CD4-positive, alpha-beta memory T cell (primary cell): ENCODE results near the gene DYNLL1. TPM values are rescaled to one million over a fixed set of nuclear protein-coding genes. Genes with fewer than 3 reads are reported as not detected.
A peak's percentile ranks its signal among the peaks of the same experiment; 100 is the strongest.

Experiments used
- CTCF ChIA-PET: fragments of 350-600 bp; sonication (Branson Sonifier 250); formaldehyde crosslinking; loops from one replicate; lab custom pipeline; 2021; ENCODE audit warnings: inconsistent platforms; ENCODE audit not compliant: partially characterized antibody; lab: Charles Lee
- POLR2A ChIA-PET: fragments of 350-600 bp; sonication (Branson Sonifier 250); formaldehyde crosslinking; loops from one replicate; lab custom pipeline; 2021; ENCODE audit not compliant: partially characterized antibody; lab: Charles Lee
- DNase-seq, 5 donors: peaks; one replicate each; pipeline versions ENCODE4 v3.0.0 to v3.0.0-alpha.2; 2020 to 2022; ENCODE audit warnings: mixed read lengths in 1 of 5
- H3K27ac ChIP-seq: one replicate; pipeline ENCODE4 v1.7.0; 2013; ENCODE audit warnings: low read depth, low read length
- H3K27me3 ChIP-seq: 2 replicates; pipeline ENCODE4 v1.7.0; 2013; ENCODE audit warnings: mild to moderate bottlenecking, low read length, moderate library complexity; ENCODE audit not compliant: insufficient read depth
- H3K36me3 ChIP-seq: 2 replicates; pipeline ENCODE4 v1.7.0; 2013; ENCODE audit warnings: mild to moderate bottlenecking, low read length, moderate library complexity; ENCODE audit not compliant: insufficient read depth
- H3K4me1 ChIP-seq: 2 replicates; pipeline ENCODE4 v1.7.0; 2013; ENCODE audit warnings: mild to moderate bottlenecking, low read length, moderate library complexity; ENCODE audit not compliant: insufficient read depth
- H3K4me3 ChIP-seq, 2 donors: one replicate each; pipeline ENCODE4 v1.7.0; 2013; ENCODE audit warnings: low read length in 2 of 2, mild to moderate bottlenecking in 1 of 2
- H3K9me3 ChIP-seq, 2 donors: one replicate each; pipeline ENCODE4 v1.7.0; 2013; ENCODE audit warnings: low read length in 2 of 2, control low read depth in 1 of 2; ENCODE audit not compliant: control insufficient read depth in 1 of 2
- H3K27ac Mint-ChIP-seq, 7 donors: one replicate each; pipeline ENCODE4 v1.8.0; 2020 to 2021; ENCODE audit warnings: mixed read lengths in 7 of 7, mild to moderate bottlenecking in 6 of 7, inconsistent platforms in 3 of 7, moderate library complexity in 3 of 7
- H3K27me3 Mint-ChIP-seq, 2 donors: one replicate each; pipeline ENCODE4 v1.8.0; 2020 to 2021; ENCODE audit warnings: mixed read lengths in 2 of 2
- H3K36me3 Mint-ChIP-seq, 2 donors: one replicate each; pipeline ENCODE4 v1.8.0; 2020 to 2021; ENCODE audit warnings: mixed read lengths in 2 of 2, inconsistent platforms in 1 of 2, mild to moderate bottlenecking in 1 of 2
- H3K4me1 Mint-ChIP-seq, 4 donors: one replicate each; pipeline ENCODE4 v1.8.0; 2020 to 2021; ENCODE audit warnings: mixed read lengths in 4 of 4, mild to moderate bottlenecking in 1 of 4
- H3K4me3 Mint-ChIP-seq, 8 donors: one replicate each; pipeline ENCODE4 v1.8.0; 2020 to 2021; ENCODE audit warnings: mixed read lengths in 8 of 8, mild to moderate bottlenecking in 7 of 8, moderate library complexity in 6 of 8, inconsistent platforms in 3 of 8
- H3K9me3 Mint-ChIP-seq, 8 donors: one replicate each; pipeline ENCODE4 v1.8.0; 2020 to 2021; ENCODE audit warnings: mixed read lengths in 8 of 8, mild to moderate bottlenecking in 5 of 8, inconsistent platforms in 3 of 8, moderate library complexity in 1 of 8
- intact Hi-C: fragments of 100-400 bp; cut with micrococcal nuclease; formaldehyde crosslinking; loops from one replicate; pipeline ENCODE4 v1.15.1; 2023
- polyA plus RNA-seq, 2 donors: library from polyadenylated mRNA; unstranded; fragments of 300-500 nt; fragmentation: Illumina TruSeq; gene quantifications; one replicate each; pipeline ENCODE4 v1.2.3, GENCODE V29; 2021
- total RNA-seq, 2 experiments: library from RNA; stranded (reverse); gene quantifications; one replicate each; pipeline ENCODE4 v1.2.3, GENCODE V29; 2021

The DYNLL1 gene
- total and polyA plus RNA-seq, 4 experiments from 2014 or later: 97.5 to 351 (median 228) TPM

DNA sequence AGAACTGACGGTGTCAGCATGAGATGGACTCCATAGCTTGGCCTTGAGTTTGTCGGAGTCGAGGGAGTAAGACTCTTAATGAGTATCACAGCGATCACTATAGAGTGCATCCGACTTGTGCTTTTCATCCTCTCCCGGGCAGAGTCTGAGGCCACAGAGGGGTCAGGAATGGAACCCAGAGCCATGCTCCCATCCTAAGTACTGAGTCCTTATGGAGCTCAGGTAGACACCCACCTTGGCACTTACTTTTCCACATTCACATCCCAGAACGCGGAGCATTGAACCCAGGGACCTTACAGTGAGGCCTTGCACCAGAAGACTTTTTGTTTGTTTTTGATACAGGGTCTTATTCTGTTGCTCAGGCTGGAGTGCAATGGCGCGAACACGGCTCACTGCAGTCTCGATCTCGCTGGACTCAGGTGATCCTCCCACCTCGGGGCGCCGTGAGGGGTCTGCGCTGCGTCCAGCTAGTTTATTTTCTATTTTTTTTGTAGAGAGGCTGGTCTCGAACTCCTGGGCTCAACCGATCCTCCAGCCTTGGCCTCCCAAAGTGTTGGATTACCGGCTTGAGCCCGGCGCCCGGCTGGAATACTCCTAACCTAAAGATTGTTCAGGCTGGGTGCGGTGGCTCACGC lies 25.6 kb upstream of the DYNLL1 start:
- Histone ChIP-seq H3K36me3 (peaks cover 5% of the 10 kb centered on the region), H3K27me3 (no peaks in the 10 kb centered on the region), H3K4me3 (peak overlapping the region; percentile 73 to 75), H3K4me1 (peaks cover 40% of the 10 kb centered on the region), H3K27ac (peak overlapping the region; percentile 79), H3K9me3 (no peaks in the 10 kb centered on the region)
- POLR2A ChIA-PET: interaction anchor here (0.8 to 4.1 kb wide), 12 partner anchors 10 to 270 kb away, joined by 3 to 42 read pairs (median 13); partner anchors contain the start of genes COQ5, COX6A1, DYNLL1 and GATC
- Mint-ChIP-seq H3K4me3 (peak overlapping the region; percentile 87 to 94 (median 91)), H3K36me3 (peaks cover 8 to 26% of the 10 kb centered on the region in 2 donors), H3K27ac (peak overlapping the region in 6 of 7 donors; percentile 61 to 97 (median 91)), H3K27me3 (no peaks in the 10 kb centered on the region), H3K4me1 (peaks cover 10 to 60% (median 31%) of the 10 kb centered on the region in 4 donors), H3K9me3 (no peaks in the 10 kb centered on the region)
- intact Hi-C loops: no loop called here
- CTCF ChIA-PET: interaction anchor here (0.8 to 15.8 kb wide), 14 partner anchors 10 to 269 kb away, joined by 3 to 187 read pairs (median 4); partner anchors contain the start of genes COX6A1, DYNLL1, GATC and POP5
- DNase-seq: no peak

DNA sequence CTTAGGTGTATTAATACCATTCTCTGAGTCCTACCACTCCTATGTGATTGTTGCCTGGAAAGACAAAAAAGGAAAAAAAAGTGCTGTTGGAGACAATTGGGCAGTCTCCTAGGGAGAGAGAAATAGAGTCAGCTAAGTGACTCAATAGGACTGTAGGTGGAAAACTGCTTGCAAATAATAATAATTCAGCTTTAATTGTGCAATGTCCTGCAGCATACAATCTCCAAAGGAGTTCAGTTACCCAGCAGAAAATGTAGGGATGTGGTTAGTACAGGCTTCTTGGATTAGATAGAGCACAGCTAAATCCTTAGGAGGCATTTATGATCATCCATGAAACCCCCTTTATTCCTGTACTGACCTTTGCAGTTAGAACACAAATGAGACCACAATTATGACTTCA lies 23.4 kb upstream of the DYNLL1 start:
- no peak overlapping the region for H3K27ac Mint-ChIP-seq
- H3K9me3 ChIP-seq: no peaks in the 10 kb centered on the region
- no peaks in the 10 kb centered on the region for H3K27me3 Mint-ChIP-seq
- DNase-seq: no peak
- no peak overlapping the region for H3K4me3 ChIP-seq
- peaks cover 22% of the 10 kb centered on the region for H3K4me1 ChIP-seq
- POLR2A ChIA-PET: interaction anchor here (2.8 kb wide), 1 partner anchor 23 kb away, joined by 19 read pairs; the partner anchor contains the start of gene DYNLL1
- H3K36me3 ChIP-seq: no peaks in the 10 kb centered on the region
- no peaks in the 10 kb centered on the region for H3K27me3 ChIP-seq
- intact Hi-C loops: no loop called here
- no peak overlapping the region for H3K27ac ChIP-seq
- H3K36me3 Mint-ChIP-seq: peaks cover 3 to 7% of the 10 kb centered on the region in 2 donors
- H3K4me1 Mint-ChIP-seq: peaks cover 4 to 38% (median 17%) of the 10 kb centered on the region in 4 donors
- CTCF ChIA-PET: interaction anchor here (1.2 to 15.8 kb wide), 2 partner anchors 20 to 21 kb away, joined by 4 to 187 read pairs; partner anchors contain the start of genes GATC and TRIAP1
- H3K9me3 Mint-ChIP-seq: no peaks in the 10 kb centered on the region
- H3K4me3 Mint-ChIP-seq: no peak overlapping the region

DNA sequence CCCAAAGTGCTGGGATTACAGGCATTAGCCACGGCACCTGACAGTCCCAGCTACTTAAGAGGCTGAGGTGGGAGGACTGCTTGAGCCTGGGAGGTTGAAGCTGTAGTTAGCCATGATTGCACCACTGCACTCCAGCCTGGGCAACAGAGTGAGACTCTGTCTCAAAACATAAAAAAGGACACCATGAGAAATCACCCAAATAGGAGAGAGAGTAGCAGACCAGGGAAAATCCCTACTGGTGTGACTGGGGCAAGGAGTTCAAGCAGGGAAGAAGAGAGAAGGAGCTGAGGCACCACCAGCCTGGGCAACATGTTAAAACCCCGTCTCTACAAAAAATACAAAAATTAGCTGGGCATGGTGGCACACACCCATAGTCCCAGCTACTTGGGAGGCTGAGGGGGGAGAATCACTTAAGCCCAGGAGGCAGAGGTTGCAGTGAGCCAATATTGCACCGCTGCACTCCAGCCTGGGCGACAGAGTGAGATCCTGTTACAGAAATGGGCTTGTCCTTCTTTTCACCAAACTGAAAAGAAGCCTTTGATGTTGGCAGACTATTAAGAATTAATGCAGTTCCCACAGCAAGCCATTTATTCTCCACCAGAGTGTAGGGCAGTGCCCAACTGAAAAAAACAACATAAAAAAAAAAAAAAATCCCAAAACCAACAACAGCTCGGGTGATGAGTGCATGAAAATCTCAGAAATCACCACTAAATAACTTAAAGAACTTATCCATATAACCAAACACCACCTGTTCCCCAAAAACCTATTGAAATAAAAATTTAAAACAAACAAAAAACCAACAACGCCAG lies 21.9 kb upstream of the DYNLL1 start:
- ChIA-PET CTCF (interaction anchor here (15.8 kb wide), 1 partner anchor 23 kb away, joined by 187 read pairs; the partner anchor contains the start of genes GATC and TRIAP1), POLR2A (interaction anchor here (2.8 kb wide), 1 partner anchor 21 kb away, joined by 19 read pairs; the partner anchor contains the start of gene DYNLL1)
- Histone ChIP-seq H3K27me3 (no peaks in the 10 kb centered on the region), H3K36me3 (no peaks in the 10 kb centered on the region), H3K4me3 (no peak overlapping the region), H3K4me1 (peaks cover 11% of the 10 kb centered on the region), H3K27ac (no peak overlapping the region), H3K9me3 (no peaks in the 10 kb centered on the region)
- no peaks in the 10 kb centered on the region for H3K27me3 Mint-ChIP-seq
- no peak for DNase-seq
- H3K36me3 Mint-ChIP-seq: peaks cover 0 to 3% of the 10 kb centered on the region in 2 donors
- peak overlapping the region in 1 of 7 donors; percentile 42 for H3K27ac Mint-ChIP-seq
- intact Hi-C loops: no loop called here
- no peaks in the 10 kb centered on the region for H3K9me3 Mint-ChIP-seq
- H3K4me1 Mint-ChIP-seq: peaks cover 3 to 26% (median 9%) of the 10 kb centered on the region in 4 donors
- H3K4me3 Mint-ChIP-seq: no peak overlapping the region

DNA sequence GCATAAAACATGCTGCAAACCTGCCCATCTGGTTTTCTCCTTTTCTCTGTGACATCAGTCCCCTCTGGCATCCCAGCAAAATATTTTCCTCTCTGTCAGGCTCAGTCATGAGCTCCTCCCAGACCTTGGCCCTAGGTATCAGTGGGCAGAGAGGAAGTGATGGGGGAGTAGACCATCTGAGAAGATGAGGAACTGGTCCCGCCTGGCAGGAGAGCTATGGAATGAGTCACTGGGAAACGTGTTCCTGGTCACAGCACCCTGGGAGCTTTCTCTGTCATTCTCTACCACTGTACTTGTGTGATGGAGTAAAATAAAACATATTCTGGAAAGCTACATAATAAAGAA lies 21.3 kb upstream of the DYNLL1 start:
- H3K36me3 ChIP-seq: no peaks in the 10 kb centered on the region
- intact Hi-C loops: no loop called here
- H3K27ac ChIP-seq: no peak overlapping the region
- no peak overlapping the region for H3K4me3 ChIP-seq
- Mint-ChIP-seq H3K4me3 (no peak overlapping the region), H3K36me3 (peaks cover 0 to 3% of the 10 kb centered on the region in 2 donors), H3K4me1 (peaks cover 5 to 28% (median 11%) of the 10 kb centered on the region in 4 donors), H3K9me3 (no peaks in the 10 kb centered on the region), H3K27me3 (no peaks in the 10 kb centered on the region), H3K27ac (peak overlapping the region in 2 of 7 donors; percentile 23 to 42)
- ChIA-PET POLR2A (interaction anchor here (2.8 kb wide), 1 partner anchor 21 kb away, joined by 19 read pairs; the partner anchor contains the start of gene DYNLL1), CTCF (interaction anchor here (0.6 to 15.8 kb wide), 3 partner anchors 20 to 1891 kb away, joined by 3 to 187 read pairs (median 3); partner anchors contain the start of genes GATC and TRIAP1)
- no peak for DNase-seq
- H3K4me1 ChIP-seq: peaks cover 12% of the 10 kb centered on the region
- no peaks in the 10 kb centered on the region for H3K9me3 ChIP-seq
- no peaks in the 10 kb centered on the region for H3K27me3 ChIP-seq

DNA sequence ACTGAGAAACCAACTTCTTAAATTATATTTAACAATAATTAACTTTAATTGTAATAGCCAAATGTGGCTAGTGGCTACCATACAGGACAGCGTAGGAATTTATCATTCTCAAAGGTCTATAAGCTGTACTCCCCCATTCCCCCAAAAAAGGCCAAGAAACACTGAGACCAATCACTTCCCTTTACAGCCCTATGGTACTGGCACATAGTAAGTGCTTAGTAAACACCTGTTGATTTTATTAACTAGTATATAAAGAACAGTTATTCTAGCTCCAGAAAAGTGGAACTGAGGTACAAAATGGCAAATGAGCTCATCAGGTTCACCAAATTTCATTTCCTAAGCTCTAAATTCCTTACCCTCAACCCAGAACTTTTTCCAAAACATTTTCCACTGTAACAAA lies 20.3 kb upstream of the DYNLL1 start:
- Mint-ChIP-seq H3K9me3 (no peaks in the 10 kb centered on the region), H3K4me1 (peaks cover 4 to 30% (median 10%) of the 10 kb centered on the region in 4 donors), H3K36me3 (no peaks in the 10 kb centered on the region), H3K4me3 (no peak overlapping the region), H3K27me3 (no peaks in the 10 kb centered on the region), H3K27ac (peak overlapping the region in 2 of 7 donors; percentile 29 to 30)
- H3K4me1 ChIP-seq: peaks cover 14% of the 10 kb centered on the region
- CTCF ChIA-PET: interaction anchor here (0.9 to 15.8 kb wide), 2 partner anchors 19 to 24 kb away, joined by 4 to 187 read pairs; partner anchors contain the start of genes GATC and TRIAP1
- H3K4me3 ChIP-seq: no peak overlapping the region
- H3K27ac ChIP-seq: no peak overlapping the region
- POLR2A ChIA-PET: interaction anchor here (0.8 kb wide), 1 partner anchor 20 kb away, joined by 3 read pairs; the partner anchor contains the start of gene DYNLL1
- H3K27me3 ChIP-seq: no peaks in the 10 kb centered on the region
- no peaks in the 10 kb centered on the region for H3K9me3 ChIP-seq
- DNase-seq: no peak
- H3K36me3 ChIP-seq: no peaks in the 10 kb centered on the region
- intact Hi-C loops: no loop called here

DNA sequence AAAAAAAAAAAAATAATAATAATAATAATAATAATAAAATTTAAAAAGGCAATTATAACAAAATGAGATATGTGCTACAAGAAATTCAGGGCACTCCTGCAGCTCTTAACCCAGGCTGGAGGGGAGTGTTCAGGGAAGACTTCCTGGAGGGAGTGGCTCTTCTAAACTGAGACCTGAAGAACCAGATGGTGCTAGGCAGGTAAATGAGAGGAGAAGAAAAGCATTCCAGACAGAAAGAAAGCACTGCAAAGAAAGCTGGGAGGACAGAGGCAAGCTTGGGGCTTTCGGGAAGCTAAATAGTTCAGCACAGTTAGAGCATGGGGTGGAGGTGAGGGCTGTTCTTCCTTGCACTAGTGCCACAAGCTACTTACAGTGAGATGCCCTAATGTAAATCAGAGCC lies 16.5 kb upstream of the DYNLL1 start:
- peak overlapping the region in 1 of 8 donors; percentile 3 for H3K4me3 Mint-ChIP-seq
- Histone ChIP-seq H3K4me1 (peaks cover 22% of the 10 kb centered on the region), H3K36me3 (no peaks in the 10 kb centered on the region), H3K4me3 (no peak overlapping the region), H3K9me3 (no peaks in the 10 kb centered on the region), H3K27ac (no peak overlapping the region), H3K27me3 (no peaks in the 10 kb centered on the region)
- H3K27me3 Mint-ChIP-seq: no peaks in the 10 kb centered on the region
- peaks cover 7 to 29% (median 15%) of the 10 kb centered on the region in 4 donors for H3K4me1 Mint-ChIP-seq
- POLR2A ChIA-PET: interaction anchor here (1.1 to 2.4 kb wide), 3 partner anchors 10 to 17 kb away, joined by 3 to 13 read pairs (median 3); partner anchors contain the start of genes DYNLL1 and SRSF9
- H3K9me3 Mint-ChIP-seq: no peaks in the 10 kb centered on the region
- intact Hi-C loops: no loop called here
- peak overlapping the region in 5 of 7 donors; percentile 16 to 92 (median 76) for H3K27ac Mint-ChIP-seq
- no peaks in the 10 kb centered on the region for H3K36me3 Mint-ChIP-seq
- CTCF ChIA-PET: interaction anchor here (0.7 to 2.5 kb wide), 3 partner anchors 10 to 307 kb away, joined by 3 to 11 read pairs (median 5); partner anchors contain the start of gene SRSF9
- no peak for DNase-seq
